HG03460 (cell line): ENCODE measurements around the gene INPP5D.
"Not testable (repeated sequence)": the region's sequence is repeated elsewhere in the genome, so short reads cannot be mapped to it uniquely, and the experiment has no call there.

Source experiments
- ATAC-seq: cut with Tn5 transposase; IDR thresholded peaks from one replicate; pipeline ENCODE4 v1.9.1; 2021; ENCODE audit not compliant: unreplicated experiment

Gene INPP5D

GRCh38 chr2:233115121-233115520 lies 55.0 kb downstream of the INPP5D start:
- no peak for ATAC-seq

GRCh38 chr2:233115741-233116140 lies 55.6 kb downstream of the INPP5D start:
- ATAC-seq = no peak

- ATAC-seq = no peak
Measured at GRCh38 chr2:233116946-233117345, 56.8 kb downstream of the INPP5D start.

GRCh38 chr2:233117351-233117750 lies 57.2 kb downstream of the INPP5D start:
- no peak for ATAC-seq

- no peak for ATAC-seq
Measured at GRCh38 chr2:233117811-233118647, 57.9 kb downstream of the INPP5D start.

GRCh38 chr2:233118648-233119000 lies 58.5 kb downstream of the INPP5D start:
- no peak for ATAC-seq

- ATAC-seq = no peak
Measured at GRCh38 chr2:233119123-233119522, 59.0 kb downstream of the INPP5D start.

GRCh38 chr2:233119806-233120205 lies 59.7 kb downstream of the INPP5D start:
- no peak for ATAC-seq

GRCh38 chr2:233120459-233120858 lies 60.3 kb downstream of the INPP5D start:
- no peak for ATAC-seq

GRCh38 chr2:233121856-233122255 lies 61.7 kb downstream of the INPP5D start:
- ATAC-seq = no peak

GRCh38 chr2:233122541-233122940 lies 62.4 kb downstream of the INPP5D start:
- no peak for ATAC-seq

GRCh38 chr2:233123576-233123975 lies 63.4 kb downstream of the INPP5D start:
- ATAC-seq = not testable (repeated sequence)

- ATAC-seq = peak; percentile 89
Measured at GRCh38 chr2:233124421-233125080, 64.4 kb downstream of the INPP5D start.

GRCh38 chr2:233125455-233126065 lies 65.4 kb downstream of the INPP5D start:
- ATAC-seq = no peak

GRCh38 chr2:233129351-233129978 lies 69.3 kb downstream of the INPP5D start:
- ATAC-seq = no peak

GRCh38 chr2:233130024-233130423 lies 69.9 kb downstream of the INPP5D start:
- no peak for ATAC-seq

- ATAC-seq = no peak
Measured at GRCh38 chr2:233130481-233131020, 70.4 kb downstream of the INPP5D start.

- no peak for ATAC-seq
Measured at GRCh38 chr2:233131936-233132720, 72.0 kb downstream of the INPP5D start.

GRCh38 chr2:233133239-233133638 lies 73.1 kb downstream of the INPP5D start:
- no peak for ATAC-seq

- no peak for ATAC-seq
Measured at GRCh38 chr2:233135421-233135820, 75.3 kb downstream of the INPP5D start.

GRCh38 chr2:233137040-233137439 lies 76.9 kb downstream of the INPP5D start:
- no peak for ATAC-seq
